Measurements from ENCODE around the gene SPATA32. TPM values are rescaled to one million over a fixed set of nuclear protein-coding genes. Genes with fewer than 3 reads are reported as not detected.
A peak's percentile ranks its signal among the peaks of the same experiment; 100 is the strongest.

Gene SPATA32
- polyA plus RNA-seq, 4 donors = 0.04 to 0.32 TPM; not detected in 2

GRCh38 chr17:45234641-45235415 is 27.1 kb downstream of the SPATA32 start:
- Histone ChIP-seq H3K36me3 (ENCODE audit: control insufficient read depth in 3 of 3, insufficient read depth in 2 of 3, low read depth in 1 of 3, low read length in 3 of 3) (no peaks in the 10 kb centered on the region), H3K9me3 (ENCODE audit: control insufficient read depth in 2 of 2, insufficient read depth in 1 of 2, low read depth in 1 of 2, low read length in 1 of 2) (no peaks in the 10 kb centered on the region), H3K27ac (ENCODE audit: low read depth in 1 of 3, low read length in 2 of 3) (no peak overlapping the region), H3K4me3 (ENCODE audit: low read depth in 1 of 3, low read length in 3 of 3) (no peak overlapping the region), H3K27me3 (ENCODE audit: control insufficient read depth in 3 of 3, insufficient read depth in 3 of 3, low read length in 3 of 3) (peaks cover 0 to 41% (median 0%) of the 10 kb centered on the region in 3 donors), H3K4me1 (ENCODE audit: control insufficient read depth in 3 of 3, insufficient read depth in 2 of 3, low read depth in 1 of 3, low read length in 2 of 3) (no peaks in the 10 kb centered on the region)
- DNase-seq = no peak
- no peak for FAIRE-seq
- WGBS, 3 donors = 9 to 27% (median 22%) methylated on average over 6 of the region's 6 CpGs

GRCh38 chr17:45233423-45233924 is 28.4 kb downstream of the SPATA32 start:
- WGBS, 3 donors = 73 to 86% (median 80%) methylated on average over 8 of the region's 8 CpGs
- Histone ChIP-seq H3K4me1 (ENCODE audit: control insufficient read depth in 3 of 3, insufficient read depth in 2 of 3, low read depth in 1 of 3, low read length in 2 of 3) (peaks cover 0 to 13% (median 3%) of the 10 kb centered on the region in 3 donors), H3K27ac (ENCODE audit: low read depth in 1 of 3, low read length in 2 of 3) (no peak overlapping the region), H3K36me3 (ENCODE audit: control insufficient read depth in 3 of 3, insufficient read depth in 2 of 3, low read depth in 1 of 3, low read length in 3 of 3) (no peaks in the 10 kb centered on the region), H3K4me3 (ENCODE audit: low read depth in 1 of 3, low read length in 3 of 3) (no peak overlapping the region), H3K27me3 (ENCODE audit: control insufficient read depth in 3 of 3, insufficient read depth in 3 of 3, low read length in 3 of 3) (peaks cover 0 to 37% (median 0%) of the 10 kb centered on the region in 3 donors), H3K9me3 (ENCODE audit: control insufficient read depth in 2 of 2, insufficient read depth in 1 of 2, low read depth in 1 of 2, low read length in 1 of 2) (no peaks in the 10 kb centered on the region)
- FAIRE-seq = no peak
- DNase-seq = no peak

DNA sequence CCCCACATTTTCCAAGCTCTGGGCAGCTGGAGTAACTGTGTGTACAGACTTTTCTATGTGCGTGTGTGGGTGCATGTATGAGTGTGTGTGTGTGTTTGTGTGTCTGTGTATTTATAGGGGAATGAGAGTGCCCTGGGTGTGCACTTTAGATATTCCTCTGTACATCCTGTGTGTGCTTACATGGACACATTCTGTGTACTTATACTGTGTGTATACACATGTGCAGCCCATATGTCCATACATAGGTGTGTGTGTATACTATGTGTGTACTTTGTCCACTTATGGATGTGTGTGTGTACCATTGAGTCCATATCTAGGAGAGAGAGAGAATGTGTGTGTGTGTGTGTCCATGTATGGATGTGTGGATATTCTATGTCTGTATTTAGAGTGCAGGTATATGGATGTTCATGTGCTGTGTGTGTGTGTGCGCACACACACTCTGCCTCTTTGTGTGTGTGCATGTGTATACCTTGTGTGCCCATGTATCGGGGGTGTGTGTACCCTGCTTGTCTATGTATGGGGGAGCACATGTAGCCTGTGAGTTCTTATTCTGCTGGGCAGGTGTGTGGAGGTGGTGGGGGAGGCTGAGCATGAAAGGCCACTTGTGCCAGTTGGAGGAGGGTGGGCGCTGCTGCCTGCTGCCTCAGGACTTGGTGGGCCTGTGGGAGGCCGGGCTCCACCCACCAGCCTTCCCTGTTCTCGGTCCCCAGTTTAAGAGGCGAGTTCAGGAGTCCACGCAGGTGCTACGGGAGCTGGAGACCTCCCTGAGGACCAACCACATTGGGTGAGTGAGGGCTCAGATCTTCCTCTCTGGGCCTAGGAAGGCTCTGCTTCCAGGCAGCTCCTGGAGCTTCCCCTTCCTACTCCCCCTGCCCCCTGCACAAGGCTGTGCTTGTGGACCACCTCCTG is 29.1 kb downstream of the SPATA32 start:
- no peak for FAIRE-seq
- Histone ChIP-seq H3K9me3 (ENCODE audit: control insufficient read depth in 2 of 2, insufficient read depth in 1 of 2, low read depth in 1 of 2, low read length in 1 of 2) (no peaks in the 10 kb centered on the region), H3K36me3 (ENCODE audit: control insufficient read depth in 3 of 3, insufficient read depth in 2 of 3, low read depth in 1 of 3, low read length in 3 of 3) (no peaks in the 10 kb centered on the region), H3K4me1 (ENCODE audit: control insufficient read depth in 3 of 3, insufficient read depth in 2 of 3, low read depth in 1 of 3, low read length in 2 of 3) (peaks cover 0 to 17% (median 3%) of the 10 kb centered on the region in 3 donors), H3K27ac (ENCODE audit: low read depth in 1 of 3, low read length in 2 of 3) (no peak overlapping the region), H3K27me3 (ENCODE audit: control insufficient read depth in 3 of 3, insufficient read depth in 3 of 3, low read length in 3 of 3) (peaks cover 0 to 37% (median 0%) of the 10 kb centered on the region in 3 donors), H3K4me3 (ENCODE audit: low read depth in 1 of 3, low read length in 3 of 3) (no peak overlapping the region)
- 78 to 90% (median 83%) methylated on average over 9 of the region's 9 CpGs for WGBS, 3 donors
- no peak for DNase-seq

DNA sequence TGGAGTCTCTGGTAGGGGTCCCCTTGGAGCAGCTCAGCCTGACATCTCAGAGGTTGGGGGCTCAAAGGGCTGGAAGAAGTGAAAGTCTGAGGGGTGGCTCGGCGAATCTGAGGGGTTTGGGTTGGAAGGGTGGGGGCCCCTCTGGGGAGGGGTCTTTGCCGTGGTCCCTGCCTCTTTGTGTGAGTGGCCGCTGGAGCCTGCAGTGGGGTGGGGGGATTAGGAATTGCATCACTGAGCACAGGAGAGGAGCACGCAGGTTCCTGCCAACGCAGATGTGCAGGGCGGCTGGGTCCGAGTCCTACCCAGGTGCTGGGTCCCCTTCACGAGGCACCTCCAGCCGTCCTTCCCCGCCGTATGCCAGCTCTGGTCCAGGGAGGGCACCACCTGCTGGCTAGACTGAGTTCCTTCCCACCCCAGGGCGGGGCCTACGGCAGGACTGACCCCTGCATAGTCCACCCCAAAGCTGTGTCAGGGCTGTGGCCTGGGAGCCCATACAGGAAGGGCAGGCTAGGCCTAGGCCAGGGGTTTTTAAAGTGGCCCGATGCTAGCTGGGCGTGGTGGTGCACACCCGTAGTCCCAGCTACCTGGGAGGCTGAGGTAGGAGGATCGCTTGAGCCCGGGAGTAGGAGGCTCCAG is 30.3 kb downstream of the SPATA32 start:
- DNase-seq (no peak), FAIRE-seq (no peak)
- no peaks in the 10 kb centered on the region for H3K36me3 ChIP-seq (ENCODE audit: control insufficient read depth in 3 of 3, insufficient read depth in 2 of 3, low read depth in 1 of 3, low read length in 3 of 3)
- no peaks in the 10 kb centered on the region for H3K9me3 ChIP-seq (ENCODE audit: control insufficient read depth in 2 of 2, insufficient read depth in 1 of 2, low read depth in 1 of 2, low read length in 1 of 2)
- peaks cover 0 to 27% (median 0%) of the 10 kb centered on the region in 3 donors for H3K27me3 ChIP-seq (ENCODE audit: control insufficient read depth in 3 of 3, insufficient read depth in 3 of 3, low read length in 3 of 3)
- no peak overlapping the region for H3K4me3 ChIP-seq (ENCODE audit: low read depth in 1 of 3, low read length in 3 of 3)
- WGBS, 3 donors = 58 to 69% (median 64%) methylated on average over 17 to 19 of the region's 19 CpGs
- no peak overlapping the region for H3K27ac ChIP-seq (ENCODE audit: low read depth in 1 of 3, low read length in 2 of 3)
- H3K4me1 ChIP-seq (ENCODE audit: control insufficient read depth in 3 of 3, insufficient read depth in 2 of 3, low read depth in 1 of 3, low read length in 2 of 3) = peaks cover 0 to 17% (median 3%) of the 10 kb centered on the region in 3 donors

GRCh38 chr17:45230787-45231480 is 31.0 kb downstream of the SPATA32 start:
- Histone ChIP-seq H3K27me3 (ENCODE audit: control insufficient read depth in 3 of 3, insufficient read depth in 3 of 3, low read length in 3 of 3) (peaks cover 0 to 24% (median 0%) of the 10 kb centered on the region in 3 donors), H3K4me3 (ENCODE audit: low read depth in 1 of 3, low read length in 3 of 3) (no peak overlapping the region), H3K9me3 (ENCODE audit: control insufficient read depth in 2 of 2, insufficient read depth in 1 of 2, low read depth in 1 of 2, low read length in 1 of 2) (no peaks in the 10 kb centered on the region), H3K4me1 (ENCODE audit: control insufficient read depth in 3 of 3, insufficient read depth in 2 of 3, low read depth in 1 of 3, low read length in 2 of 3) (peaks cover 0 to 17% (median 3%) of the 10 kb centered on the region in 3 donors), H3K36me3 (ENCODE audit: control insufficient read depth in 3 of 3, insufficient read depth in 2 of 3, low read depth in 1 of 3, low read length in 3 of 3) (no peaks in the 10 kb centered on the region), H3K27ac (ENCODE audit: low read depth in 1 of 3, low read length in 2 of 3) (peak overlapping the region in 1 of 3 donors; percentile 90)
- no peak for DNase-seq
- WGBS, 3 donors = 23 to 50% (median 46%) methylated on average over 11 to 12 of the region's 12 CpGs
- FAIRE-seq = no peak

- no peaks in the 10 kb centered on the region for H3K36me3 ChIP-seq (ENCODE audit: control insufficient read depth in 3 of 3, insufficient read depth in 2 of 3, low read depth in 1 of 3, low read length in 3 of 3)
- 70 to 83% (median 81%) methylated on average over 4 of the region's 4 CpGs for WGBS, 3 donors
- H3K4me3 ChIP-seq (ENCODE audit: low read depth in 1 of 3, low read length in 3 of 3) = no peak overlapping the region
- H3K27me3 ChIP-seq (ENCODE audit: control insufficient read depth in 3 of 3, insufficient read depth in 3 of 3, low read length in 3 of 3) = peaks cover 0 to 21% (median 0%) of the 10 kb centered on the region in 3 donors
- DNase-seq (no peak), FAIRE-seq (no peak)
- H3K27ac ChIP-seq (ENCODE audit: low read depth in 1 of 3, low read length in 2 of 3) = peak overlapping the region in 1 of 3 donors; percentile 90
- no peaks in the 10 kb centered on the region for H3K9me3 ChIP-seq (ENCODE audit: control insufficient read depth in 2 of 2, insufficient read depth in 1 of 2, low read depth in 1 of 2, low read length in 1 of 2)
- peaks cover 0 to 17% (median 3%) of the 10 kb centered on the region in 3 donors for H3K4me1 ChIP-seq (ENCODE audit: control insufficient read depth in 3 of 3, insufficient read depth in 2 of 3, low read depth in 1 of 3, low read length in 2 of 3)
Measured at GRCh38 chr17:45230410-45230786, 31.5 kb downstream of the SPATA32 start.

GRCh38 chr17:45229681-45230409 is 32.0 kb downstream of the SPATA32 start:
- Histone ChIP-seq H3K36me3 (ENCODE audit: control insufficient read depth in 3 of 3, insufficient read depth in 2 of 3, low read depth in 1 of 3, low read length in 3 of 3) (no peaks in the 10 kb centered on the region), H3K4me3 (ENCODE audit: low read depth in 1 of 3, low read length in 3 of 3) (no peak overlapping the region), H3K27me3 (ENCODE audit: control insufficient read depth in 3 of 3, insufficient read depth in 3 of 3, low read length in 3 of 3) (peaks cover 0 to 21% (median 0%) of the 10 kb centered on the region in 3 donors), H3K9me3 (ENCODE audit: control insufficient read depth in 2 of 2, insufficient read depth in 1 of 2, low read depth in 1 of 2, low read length in 1 of 2) (no peaks in the 10 kb centered on the region), H3K27ac (ENCODE audit: low read depth in 1 of 3, low read length in 2 of 3) (peak overlapping the region; percentile 18 to 90 (median 82)), H3K4me1 (ENCODE audit: control insufficient read depth in 3 of 3, insufficient read depth in 2 of 3, low read depth in 1 of 3, low read length in 2 of 3) (peaks cover 0 to 17% (median 3%) of the 10 kb centered on the region in 3 donors)
- no peak for FAIRE-seq
- 66 to 85% (median 69%) methylated on average over 14 to 16 of the region's 16 CpGs for WGBS, 3 donors
- no peak for DNase-seq
